Upper lobe of left lung (tissue), 4 donors: ENCODE data around the gene SMYD5.

Experiments
- EP300 ChIP-seq, 4 donors: sonication (generic); formaldehyde crosslinking; IDR thresholded peaks; one replicate each; pipeline ENCODE4 v1.5.1; 2017; ENCODE audit warnings: antibody characterized with exemption in 4 of 4, control low read depth in 2 of 4
- POLR2A ChIP-seq, 4 donors: fragments of 450-650 bp; IDR thresholded peaks; one replicate each; pipeline ENCODE4 v1.5.1; 2016 to 2017; ENCODE audit warnings: antibody characterized with exemption in 4 of 4, mild to moderate bottlenecking in 2 of 4
- POLR2AphosphoS5 ChIP-seq, 2 donors: sonication (generic); formaldehyde crosslinking; IDR thresholded peaks; one replicate each; pipeline ENCODE4 v1.5.1; 2017; ENCODE audit warnings: antibody characterized with exemption in 2 of 2
- TF ChIP-seq, protein P1 (sequence below), 6 experiments: fragments of 450-650 bp in 4 of 6; fragments of 200-600 bp in 2 of 6; sonication (generic) in 2 of 6; IDR thresholded peaks; one replicate each; pipeline ENCODE4 v1.5.1; 2016 to 2019; ENCODE audit warnings: antibody characterized with exemption in 6 of 6

GRCh38 chr2:73215254-73215653, 1.2 kb downstream of the SMYD5 start:
- TF ChIP-seq, protein P1, sequence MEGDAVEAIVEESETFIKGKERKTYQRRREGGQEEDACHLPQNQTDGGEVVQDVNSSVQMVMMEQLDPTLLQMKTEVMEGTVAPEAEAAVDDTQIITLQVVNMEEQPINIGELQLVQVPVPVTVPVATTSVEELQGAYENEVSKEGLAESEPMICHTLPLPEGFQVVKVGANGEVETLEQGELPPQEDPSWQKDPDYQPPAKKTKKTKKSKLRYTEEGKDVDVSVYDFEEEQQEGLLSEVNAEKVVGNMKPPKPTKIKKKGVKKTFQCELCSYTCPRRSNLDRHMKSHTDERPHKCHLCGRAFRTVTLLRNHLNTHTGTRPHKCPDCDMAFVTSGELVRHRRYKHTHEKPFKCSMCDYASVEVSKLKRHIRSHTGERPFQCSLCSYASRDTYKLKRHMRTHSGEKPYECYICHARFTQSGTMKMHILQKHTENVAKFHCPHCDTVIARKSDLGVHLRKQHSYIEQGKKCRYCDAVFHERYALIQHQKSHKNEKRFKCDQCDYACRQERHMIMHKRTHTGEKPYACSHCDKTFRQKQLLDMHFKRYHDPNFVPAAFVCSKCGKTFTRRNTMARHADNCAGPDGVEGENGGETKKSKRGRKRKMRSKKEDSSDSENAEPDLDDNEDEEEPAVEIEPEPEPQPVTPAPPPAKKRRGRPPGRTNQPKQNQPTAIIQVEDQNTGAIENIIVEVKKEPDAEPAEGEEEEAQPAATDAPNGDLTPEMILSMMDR (IDR thresholded peaks at IDR 0.05), result no peak
- TF ChIP-seq POLR2AphosphoS5 (IDR thresholded peaks at IDR 0.05) (no peak), EP300 (IDR thresholded peaks at IDR 0.05) (no peak), POLR2A (IDR thresholded peaks at IDR 0.05) (no peak)
